Camera-type eye (tissue), 1 donor: ENCODE data around the gene DBX1. TPM values are rescaled to one million over a fixed set of nuclear protein-coding genes. Genes with fewer than 3 reads are reported as not detected.

Experiments
- total RNA-seq: library from RNA; depleted of rRNA; stranded (reverse); fragments of >200 nt; gene quantifications from one replicate; pipeline ENCODE4 v1.2.3, GENCODE V29; 2014

Gene DBX1, protein sequence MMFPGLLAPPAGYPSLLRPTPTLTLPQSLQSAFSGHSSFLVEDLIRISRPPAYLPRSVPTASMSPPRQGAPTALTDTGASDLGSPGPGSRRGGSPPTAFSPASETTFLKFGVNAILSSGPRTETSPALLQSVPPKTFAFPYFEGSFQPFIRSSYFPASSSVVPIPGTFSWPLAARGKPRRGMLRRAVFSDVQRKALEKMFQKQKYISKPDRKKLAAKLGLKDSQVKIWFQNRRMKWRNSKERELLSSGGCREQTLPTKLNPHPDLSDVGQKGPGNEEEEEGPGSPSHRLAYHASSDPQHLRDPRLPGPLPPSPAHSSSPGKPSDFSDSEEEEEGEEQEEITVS
- not detected for total RNA-seq

DNA sequence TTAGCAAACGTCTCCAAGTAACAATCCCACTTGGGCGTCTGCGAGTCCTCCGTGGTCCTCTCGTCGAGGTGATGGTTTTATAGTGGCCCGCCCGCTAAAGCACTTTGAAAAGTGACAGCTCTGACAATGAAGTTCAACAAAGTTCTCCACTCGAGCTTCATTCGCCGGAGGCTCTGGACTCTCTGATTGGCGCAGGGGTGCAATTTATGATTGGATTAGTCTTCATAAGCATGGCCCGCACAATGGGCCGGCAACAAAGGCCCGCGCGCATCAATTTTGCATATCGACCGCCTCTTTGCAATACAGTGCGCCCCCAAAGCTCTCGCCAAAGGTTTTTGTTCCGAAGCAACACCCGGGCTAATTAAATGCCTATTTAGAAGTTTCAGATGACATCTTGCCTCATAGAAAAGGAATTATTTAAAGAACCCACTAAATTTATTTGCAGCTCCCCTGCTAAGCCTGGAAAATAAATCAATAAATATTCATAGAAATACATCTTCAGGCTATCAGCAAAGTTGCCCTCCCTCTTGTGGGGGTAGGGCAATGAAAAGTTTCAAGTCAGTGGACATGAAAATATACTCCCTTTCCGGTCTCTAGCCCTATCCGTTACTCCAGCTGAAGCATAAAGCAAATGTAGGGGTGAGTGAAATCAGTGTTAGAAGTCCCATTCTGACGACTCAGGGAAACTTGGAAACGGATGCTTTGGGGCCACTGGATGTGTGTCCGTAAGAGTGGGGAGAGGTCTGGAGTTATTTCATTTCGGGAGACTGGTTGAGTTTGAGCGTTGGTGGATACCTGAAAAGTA lies at the start of gene DBX1:
DBX1 (minus strand) TSS at position 51 of the 805 bp plus-strand sequence. CDS start 151 bp downstream, outside the sequence.

Other genes starting within 250 kb of the DBX1 start
- gene HTATIP2, start 203.2 kb upstream of the DBX1 start, total RNA-seq = 2.6 TPM
- 29.4 TPM for gene PRMT3, start 227.2 kb upstream of the DBX1 start, total RNA-seq